Gastroesophageal sphincter (tissue), 4 donors: ENCODE measurements around the gene AGBL4. TPM values are rescaled to one million over a fixed set of nuclear protein-coding genes. Genes with fewer than 3 reads are reported as not detected.

Experiments
- ATAC-seq: fragments of 150-250 bp; one replicate; pipeline ENCODE4 v1.9.1; 2016; ENCODE audit warnings: mild to moderate bottlenecking, moderate library complexity
- H3K27ac ChIP-seq, 4 donors: fragments of 200-600 bp; sonication (generic) in 3 of 4; 1 replicate in 3 of 4; 2 replicates in 1 of 4; pipeline ENCODE4 v1.5.1; 2016 to 2019
- H3K27me3 ChIP-seq: fragments of 200-600 bp; sonication (generic); one replicate; pipeline ENCODE4 v1.5.1; 2019
- H3K36me3 ChIP-seq, 2 donors: fragments of 200-600 bp; sonication (generic); one replicate each; pipeline ENCODE4 v1.5.1; 2019; ENCODE audit warnings: control low read depth in 1 of 2
- H3K4me1 ChIP-seq, 3 donors: fragments of 200-600 bp; sonication (generic); 1 replicate in 2 of 3; 2 replicates in 1 of 3; pipeline ENCODE4 v1.5.1; 2016 to 2019; ENCODE audit warnings: control low read depth in 2 of 3
- H3K4me3 ChIP-seq, 2 donors: fragments of 200-600 bp; sonication (generic); one replicate each; pipeline ENCODE4 v1.5.1; 2019; ENCODE audit warnings: mild to moderate bottlenecking in 1 of 2, moderate library complexity in 1 of 2
- H3K9me3 ChIP-seq, 3 donors: fragments of 200-600 bp; sonication (generic); one replicate each; pipeline ENCODE4 v1.5.1; 2017 to 2019; ENCODE audit warnings: control low read depth in 2 of 3
- EP300 ChIP-seq: sonication (generic); formaldehyde crosslinking; IDR thresholded peaks from one replicate; pipeline ENCODE4 v1.6.1; 2017; ENCODE audit warnings: antibody characterized with exemption, mild to moderate bottlenecking
- POLR2A ChIP-seq, 2 donors: fragments of 450-650 bp; IDR thresholded peaks; one replicate each; pipeline ENCODE4 v1.6.1; 2017; ENCODE audit warnings: antibody characterized with exemption in 2 of 2, mild to moderate bottlenecking in 2 of 2, moderate library complexity in 1 of 2
- POLR2AphosphoS5 ChIP-seq: sonication (generic); formaldehyde crosslinking; IDR thresholded peaks from one replicate; pipeline ENCODE4 v1.6.1; 2017; ENCODE audit warnings: antibody characterized with exemption
- WGBS, 2 donors: methylation state at CpG; one replicate each; pipeline ENCODE4 v1.1.5; 2018; ENCODE audit warnings: low coverage in 1 of 2; 5-methylcytosine and 5-hydroxymethylcytosine counted together
- total RNA-seq, 4 donors: library from RNA; depleted of rRNA; stranded (reverse); fragments of >200 nt; gene quantifications; one replicate each; pipeline ENCODE4 v1.1.0, GENCODE V29; 2016
- TF ChIP-seq, protein P1 (sequence below), 4 experiments: fragments of 200-600 bp in 2 of 4; fragments of 450-650 bp in 2 of 4; sonication (generic) in 1 of 4; IDR thresholded peaks; one replicate each; pipeline ENCODE4 v1.5.1; 2017 to 2019; ENCODE audit warnings: antibody characterized with exemption in 4 of 4, mild to moderate bottlenecking in 2 of 4, moderate library complexity in 2 of 4

The AGBL4 gene
- total RNA-seq, 4 donors from 2014 or later, result 1.6 TPM; not detected in 3

DNA sequence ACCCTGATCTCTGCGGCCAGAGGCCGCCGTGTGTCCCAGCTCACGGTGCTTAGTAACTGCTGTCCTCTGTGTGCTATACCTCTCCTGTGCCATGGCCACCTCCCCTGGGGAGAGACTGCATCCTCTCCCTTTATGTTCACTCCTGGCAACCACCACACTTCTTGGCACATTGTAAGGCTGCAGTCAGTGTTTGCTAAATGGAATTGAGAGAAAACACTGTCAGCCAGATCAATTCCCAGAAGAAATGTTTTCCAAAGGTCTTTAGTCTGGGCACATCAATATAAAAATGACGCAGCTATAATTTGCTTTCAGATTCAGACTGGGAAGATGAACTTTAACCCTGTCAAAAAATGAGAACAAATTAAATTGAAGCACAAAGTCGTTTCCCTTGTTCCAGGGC, 1343.9 kb downstream of the AGBL4 start:
- H3K9me3 ChIP-seq, result no peaks in the 10 kb centered on the region
- no peaks in the 10 kb centered on the region for H3K27me3 ChIP-seq
- H3K4me1 ChIP-seq, result peaks cover 0 to 14% (median 0%) of the 10 kb centered on the region in 3 donors
- no peak overlapping the region for H3K4me3 ChIP-seq
- TF ChIP-seq POLR2A (IDR thresholded peaks at IDR 0.05), result no peak
- TF ChIP-seq, protein P1, sequence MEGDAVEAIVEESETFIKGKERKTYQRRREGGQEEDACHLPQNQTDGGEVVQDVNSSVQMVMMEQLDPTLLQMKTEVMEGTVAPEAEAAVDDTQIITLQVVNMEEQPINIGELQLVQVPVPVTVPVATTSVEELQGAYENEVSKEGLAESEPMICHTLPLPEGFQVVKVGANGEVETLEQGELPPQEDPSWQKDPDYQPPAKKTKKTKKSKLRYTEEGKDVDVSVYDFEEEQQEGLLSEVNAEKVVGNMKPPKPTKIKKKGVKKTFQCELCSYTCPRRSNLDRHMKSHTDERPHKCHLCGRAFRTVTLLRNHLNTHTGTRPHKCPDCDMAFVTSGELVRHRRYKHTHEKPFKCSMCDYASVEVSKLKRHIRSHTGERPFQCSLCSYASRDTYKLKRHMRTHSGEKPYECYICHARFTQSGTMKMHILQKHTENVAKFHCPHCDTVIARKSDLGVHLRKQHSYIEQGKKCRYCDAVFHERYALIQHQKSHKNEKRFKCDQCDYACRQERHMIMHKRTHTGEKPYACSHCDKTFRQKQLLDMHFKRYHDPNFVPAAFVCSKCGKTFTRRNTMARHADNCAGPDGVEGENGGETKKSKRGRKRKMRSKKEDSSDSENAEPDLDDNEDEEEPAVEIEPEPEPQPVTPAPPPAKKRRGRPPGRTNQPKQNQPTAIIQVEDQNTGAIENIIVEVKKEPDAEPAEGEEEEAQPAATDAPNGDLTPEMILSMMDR (IDR thresholded peaks at IDR 0.05), result no peak
- no peak for TF ChIP-seq POLR2AphosphoS5
- no peak for TF ChIP-seq EP300
- H3K27ac ChIP-seq, result no peak overlapping the region
- 69 to 91% methylated on average over 2 to 5 of the region's 6 CpGs for WGBS, 2 donors
- no peaks in the 10 kb centered on the region for H3K36me3 ChIP-seq
- no peak for ATAC-seq

DNA sequence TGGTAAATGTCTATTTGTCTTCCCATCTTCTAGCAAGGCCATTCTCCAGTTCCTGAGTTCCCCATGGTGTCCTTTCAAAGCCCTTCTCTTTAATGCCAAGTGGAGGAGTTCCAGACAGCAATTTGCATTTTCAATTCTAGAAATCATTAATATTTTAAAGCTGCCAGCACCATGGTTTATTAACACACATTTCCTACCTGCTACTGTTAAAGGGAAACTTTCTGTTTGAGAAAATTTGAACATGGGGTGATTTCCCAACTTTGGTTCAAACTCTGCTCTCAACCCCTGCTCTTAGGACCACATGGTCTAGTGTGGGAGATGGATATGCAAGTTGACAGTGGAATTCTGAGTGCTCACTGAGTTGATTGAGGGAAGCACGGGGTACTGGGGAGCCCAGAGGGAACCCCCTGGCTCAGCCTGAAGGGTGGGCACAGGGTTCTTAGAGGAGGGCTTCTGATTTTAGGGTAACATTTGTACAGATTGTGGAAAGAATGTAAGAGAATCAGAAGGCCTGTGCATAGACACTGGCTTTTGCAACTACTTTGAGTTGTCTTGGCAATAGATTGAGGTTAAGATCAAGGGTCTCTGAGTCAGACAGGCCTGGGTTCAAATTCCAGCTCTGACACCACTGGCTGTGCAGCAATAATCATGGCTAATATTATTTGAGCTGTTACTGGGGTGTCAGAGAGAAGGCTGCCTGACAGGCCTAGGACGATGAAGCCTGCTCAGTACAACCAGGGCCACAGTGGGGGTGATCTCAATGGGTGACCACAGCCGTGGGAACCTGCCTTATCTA, 1344.8 kb downstream of the AGBL4 start:
- H3K4me1 ChIP-seq, result peaks cover 0 to 11% (median 0%) of the 10 kb centered on the region in 3 donors
- 96% methylated on average over 3 of the region's 3 CpGs; no CpG with 5 or more reads in 1 of the 2 donors for WGBS, 2 donors
- TF ChIP-seq POLR2A (IDR thresholded peaks at IDR 0.05) (no peak), EP300 (no peak), POLR2AphosphoS5 (no peak)
- TF ChIP-seq, protein P1 (IDR thresholded peaks at IDR 0.05), result no peak
- no peak overlapping the region for H3K4me3 ChIP-seq
- H3K27ac ChIP-seq, result no peak overlapping the region
- H3K36me3 ChIP-seq, result no peaks in the 10 kb centered on the region
- ATAC-seq, result no peak
- H3K27me3 ChIP-seq, result no peaks in the 10 kb centered on the region
- no peaks in the 10 kb centered on the region for H3K9me3 ChIP-seq

DNA sequence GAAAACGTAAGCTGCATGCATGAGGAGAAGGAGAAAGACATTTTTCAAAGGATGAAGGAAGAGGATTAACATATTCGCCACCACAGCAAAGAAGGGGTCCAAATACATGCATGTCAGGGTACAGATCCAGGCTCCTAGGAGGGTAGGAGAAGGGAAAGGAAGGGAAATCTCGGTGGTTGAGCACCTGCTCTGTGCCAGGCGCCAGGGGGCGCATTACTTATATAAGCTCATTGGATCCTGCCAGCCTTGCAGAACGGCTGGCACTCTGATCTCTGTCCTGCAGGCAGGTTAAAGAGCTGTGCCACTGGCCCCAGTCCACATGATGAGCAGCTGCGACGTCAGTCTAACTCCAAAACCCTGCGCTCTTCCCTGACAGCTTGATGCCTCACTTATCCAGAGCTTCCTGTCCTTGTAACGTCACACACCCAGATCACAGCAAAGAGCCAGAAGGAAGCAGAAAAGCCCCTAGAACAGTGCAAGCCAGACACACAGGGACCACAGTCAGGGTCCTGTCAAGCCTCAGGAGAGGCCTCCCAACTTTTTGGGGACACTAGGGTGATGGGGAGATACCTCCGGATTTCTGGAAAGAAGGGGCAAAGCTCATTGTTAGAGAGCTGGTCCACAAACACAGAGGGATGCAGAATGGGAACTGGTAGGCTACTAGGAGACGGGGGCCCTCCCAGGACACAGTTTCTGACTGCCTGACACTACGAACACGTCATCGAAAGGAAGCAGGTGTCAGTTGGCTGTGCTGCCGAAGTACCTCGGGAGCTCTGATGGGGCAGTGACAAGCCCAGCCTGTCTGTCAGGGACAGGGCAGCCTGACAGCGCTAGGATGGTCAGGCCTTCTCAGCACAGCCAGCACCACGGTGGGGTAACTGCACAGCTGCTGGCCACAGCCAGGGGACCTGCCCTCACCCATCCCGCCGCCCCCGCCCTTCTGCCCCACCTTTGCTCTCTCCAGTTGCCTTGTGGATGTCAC, 1346.2 kb downstream of the AGBL4 start:
- Histone ChIP-seq H3K36me3 (no peaks in the 10 kb centered on the region), H3K9me3 (no peaks in the 10 kb centered on the region), H3K27me3 (no peaks in the 10 kb centered on the region), H3K4me3 (no peak overlapping the region), H3K4me1 (peaks cover 0 to 6% (median 0%) of the 10 kb centered on the region in 3 donors), H3K27ac (no peak overlapping the region)
- WGBS, 2 donors, result 25% methylated on average over 4 to 6 of the region's 22 CpGs
- ATAC-seq, result no peak
- TF ChIP-seq, protein P1 (IDR thresholded peaks at IDR 0.05), result peak; percentile 7 to 66 (median 39)
- TF ChIP-seq EP300 (no peak), POLR2AphosphoS5 (no peak), POLR2A (IDR thresholded peaks at IDR 0.05) (no peak)

DNA sequence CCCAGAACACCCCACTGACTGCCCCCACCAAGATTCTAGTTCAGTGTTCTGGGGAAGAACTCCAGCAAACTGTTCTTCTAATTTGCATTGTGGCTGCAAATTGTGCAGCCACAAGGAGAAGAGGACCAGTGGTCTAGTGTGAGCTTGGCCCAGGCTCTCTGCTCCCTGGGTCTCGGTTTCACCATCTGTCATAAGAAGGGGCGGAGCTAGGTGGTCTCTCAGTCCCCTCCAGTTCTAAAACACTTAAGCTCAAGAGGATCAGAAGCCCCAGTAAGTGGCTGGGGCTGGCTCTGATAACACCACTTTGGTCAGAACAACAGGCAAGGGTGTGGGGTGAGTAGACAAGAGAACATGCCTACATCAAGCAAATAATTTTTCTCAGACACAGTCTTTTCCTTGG, 1346.9 kb downstream of the AGBL4 start:
- Histone ChIP-seq H3K4me1 (peaks cover 0 to 6% (median 0%) of the 10 kb centered on the region in 3 donors), H3K4me3 (no peak overlapping the region), H3K9me3 (no peaks in the 10 kb centered on the region), H3K27me3 (no peaks in the 10 kb centered on the region), H3K27ac (no peak overlapping the region), H3K36me3 (no peaks in the 10 kb centered on the region)
- TF ChIP-seq, protein P1 (IDR thresholded peaks at IDR 0.05), result no peak
- TF ChIP-seq POLR2AphosphoS5 (no peak), EP300 (no peak), POLR2A (IDR thresholded peaks at IDR 0.05) (no peak)
- ATAC-seq, result no peak
- no CpG with 5 or more reads among the region's 2 CpGs for WGBS, 2 donors
